Measurements from ENCODE around the gene LRRC32.
"Not testable (repeated sequence)": the region's sequence is repeated elsewhere in the genome, so short reads cannot be mapped to it uniquely, and the experiment has no call there.

The LRRC32 gene

GRCh38 chr11:76610871-76611475 lies 59.6 kb downstream of the LRRC32 start:
- no peak for DNase-seq (ENCODE audit: low spot score)

GRCh38 chr11:76610371-76610770 lies 60.2 kb downstream of the LRRC32 start:
- DNase-seq (ENCODE audit: low spot score) = no peak

GRCh38 chr11:76609736-76610370 lies 60.7 kb downstream of the LRRC32 start:
- DNase-seq (ENCODE audit: low spot score) = no peak

GRCh38 chr11:76608879-76609460 lies 61.6 kb downstream of the LRRC32 start:
- DNase-seq (ENCODE audit: low spot score) = not testable (repeated sequence)

GRCh38 chr11:76608228-76608627 lies 62.3 kb downstream of the LRRC32 start:
- not testable (repeated sequence) for DNase-seq (ENCODE audit: low spot score)
